GM21825 (cell line): ENCODE data around the gene ZNF568.

ENCODE experiments used
- ATAC-seq: cut with Tn5 transposase; IDR thresholded peaks from one replicate; pipeline ENCODE4 v1.9.1; 2021; ENCODE audit warnings: mild to moderate bottlenecking, moderate library complexity; ENCODE audit not compliant: unreplicated experiment

The ZNF568 gene

GRCh38 chr19:36997843-36998235, 81.7 kb downstream of the ZNF568 start:
- ATAC-seq = no peak

- no peak for ATAC-seq
These were observed 83.2 kb downstream of the ZNF568 start for GRCh38 chr19:36999313-36999712.

DNA sequence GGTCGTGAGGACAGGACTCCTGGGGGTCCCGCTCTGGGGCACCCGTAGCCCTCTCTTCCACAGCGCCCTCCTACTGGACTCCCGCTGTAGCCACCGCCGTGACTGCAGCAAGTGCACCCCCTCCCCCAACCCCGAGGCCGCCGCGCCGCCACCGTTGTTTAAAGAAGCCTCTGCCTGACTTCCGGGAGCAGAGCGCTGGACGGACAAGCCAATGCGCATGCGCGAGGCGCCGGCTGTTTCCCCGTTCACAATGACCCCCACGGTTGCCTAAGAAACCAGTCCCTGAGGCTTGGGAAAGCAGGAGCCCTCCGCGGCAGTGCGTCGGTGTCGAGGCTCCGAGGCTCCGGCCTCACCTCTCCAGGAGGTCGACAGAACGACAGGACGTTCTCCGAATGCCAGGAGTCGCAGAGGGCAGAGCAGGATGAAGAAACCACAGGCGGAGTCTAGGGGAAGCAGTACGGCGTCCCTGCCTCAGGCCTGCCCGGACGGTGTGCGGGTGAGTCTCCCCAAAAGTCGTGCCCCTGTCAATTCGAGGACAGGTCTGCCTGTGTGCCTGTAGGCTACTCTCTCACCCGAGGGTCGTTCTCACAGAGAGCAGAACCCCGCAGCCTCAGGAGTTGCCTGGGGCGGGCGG, 91.6 kb downstream of the ZNF568 start:
- no peak for ATAC-seq

- no peak for ATAC-seq
These were observed 93.7 kb downstream of the ZNF568 start for GRCh38 chr19:37009871-37010270.

DNA sequence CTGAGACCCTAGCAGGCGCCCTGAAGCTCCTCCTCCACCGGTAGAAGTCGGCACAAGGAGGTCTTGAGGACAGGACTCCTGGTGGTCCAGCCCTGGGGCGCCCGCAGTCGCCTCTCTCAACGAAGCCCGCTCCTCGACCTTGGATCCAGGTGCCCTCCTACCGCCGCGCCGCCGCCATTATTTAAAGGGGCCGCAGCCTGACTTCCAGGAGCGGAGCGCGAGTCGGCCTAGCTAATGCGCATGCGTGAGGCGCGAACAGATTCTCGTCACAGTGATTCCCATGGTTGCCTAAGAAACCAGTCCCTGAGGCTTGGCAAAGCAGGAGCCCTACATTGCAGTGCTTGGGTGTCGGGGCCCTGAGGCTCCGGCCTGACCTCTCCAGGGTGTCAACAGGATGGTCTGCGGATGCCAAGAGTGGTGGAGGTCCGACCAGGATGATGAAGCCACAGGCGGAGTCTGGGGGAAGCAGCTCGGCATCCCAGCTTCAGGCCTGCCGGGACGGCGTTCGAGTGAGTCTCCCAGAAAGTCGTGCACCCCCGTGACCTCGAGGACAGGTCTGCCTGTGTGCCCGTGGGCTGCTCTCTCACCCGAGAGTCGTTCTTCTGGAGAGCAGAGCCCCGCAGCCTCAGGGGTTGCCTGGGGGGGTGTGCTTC, 96.1 kb downstream of the ZNF568 start:
- ATAC-seq = no peak

- no peak for ATAC-seq
These were observed 98.3 kb downstream of the ZNF568 start for GRCh38 chr19:37014456-37014855.

- ATAC-seq = no peak
These were observed 129.0 kb downstream of the ZNF568 start for GRCh38 chr19:37045140-37045539.
